Fibroblast of gingiva (primary cell): Measurements from ENCODE around the gene SLC25A4.
"Not testable (repeated sequence)": the region's sequence is repeated elsewhere in the genome, so short reads cannot be mapped to it uniquely, and the experiment has no call there.

Source experiments
- DNase-seq: peaks from one replicate; pipeline ENCODE4 v3.0.0-alpha.2; 2011; ENCODE audit warnings: low read depth

Gene SLC25A4

GRCh38 chr4:185183622-185184281, 40.7 kb downstream of the SLC25A4 start:
- DNase-seq: peak; percentile 86

GRCh38 chr4:185186769-185187168, 43.7 kb downstream of the SLC25A4 start:
- DNase-seq: no peak

- no peak for DNase-seq
These were observed 46.7 kb downstream of the SLC25A4 start for GRCh38 chr4:185189606-185190305.

- no peak for DNase-seq
These were observed 47.3 kb downstream of the SLC25A4 start for GRCh38 chr4:185190306-185190856.

- no peak for DNase-seq
These were observed 49.0 kb downstream of the SLC25A4 start for GRCh38 chr4:185192059-185192458.

GRCh38 chr4:185194924-185195888, 52.1 kb downstream of the SLC25A4 start:
- no peak for DNase-seq

GRCh38 chr4:185196437-185196836, 53.4 kb downstream of the SLC25A4 start:
- no peak for DNase-seq

GRCh38 chr4:185198189-185198588, 55.1 kb downstream of the SLC25A4 start:
- not testable (repeated sequence) for DNase-seq
